Renal cortical epithelial cell (primary cell): ENCODE results near the gene HOOK1. TPM values are rescaled to one million over a fixed set of nuclear protein-coding genes. Genes with fewer than 3 reads are reported as not detected.
"Not testable (repeated sequence)": the region's sequence is repeated elsewhere in the genome, so short reads cannot be mapped to it uniquely, and the experiment has no call there.

Experiments used
- DNase-seq: peaks from one replicate; pipeline ENCODE4 v3.0.0-alpha.2; 2011; ENCODE audit warnings: low read depth
- total RNA-seq: library from RNA; depleted of rRNA; stranded (reverse); fragments of >200 nt; gene quantifications from 2 replicates; pipeline ENCODE4 v1.2.3, GENCODE V29; 2014

Gene HOOK1
- total RNA-seq, 1 donor from 2014 or later = 45.2 TPM

DNA sequence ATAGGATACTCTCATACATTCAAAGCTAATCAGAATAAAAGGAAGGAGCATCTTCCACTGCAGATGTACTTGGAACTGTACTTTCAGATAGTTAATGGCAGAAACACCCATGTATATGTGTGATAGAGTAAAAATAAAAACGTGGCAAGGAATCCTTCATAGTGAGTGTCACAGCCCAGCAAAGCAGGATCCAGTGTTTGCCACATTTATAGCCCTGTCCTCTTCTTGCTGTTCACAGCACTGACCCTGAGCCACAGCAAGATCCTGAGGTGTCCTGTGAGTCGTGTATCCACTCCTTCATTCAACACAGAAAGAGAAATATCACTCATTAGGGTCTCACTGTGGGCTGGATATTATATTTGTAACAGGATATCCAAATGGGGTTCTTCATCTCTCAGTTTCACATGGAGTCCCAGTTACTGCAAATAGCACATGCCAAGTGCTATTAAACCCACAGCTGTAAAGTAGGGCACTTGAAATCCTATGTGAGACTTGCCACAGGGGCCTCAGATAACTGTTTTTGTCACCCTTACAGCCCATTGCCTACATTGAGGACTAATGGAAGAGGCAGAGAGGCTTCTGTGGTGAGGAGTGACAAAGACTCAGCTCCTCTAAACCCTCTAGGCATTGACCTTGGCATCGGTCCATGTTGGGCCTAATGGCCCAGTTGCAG, 70.5 kb downstream of the HOOK1 start:
- no peak for DNase-seq

DNA sequence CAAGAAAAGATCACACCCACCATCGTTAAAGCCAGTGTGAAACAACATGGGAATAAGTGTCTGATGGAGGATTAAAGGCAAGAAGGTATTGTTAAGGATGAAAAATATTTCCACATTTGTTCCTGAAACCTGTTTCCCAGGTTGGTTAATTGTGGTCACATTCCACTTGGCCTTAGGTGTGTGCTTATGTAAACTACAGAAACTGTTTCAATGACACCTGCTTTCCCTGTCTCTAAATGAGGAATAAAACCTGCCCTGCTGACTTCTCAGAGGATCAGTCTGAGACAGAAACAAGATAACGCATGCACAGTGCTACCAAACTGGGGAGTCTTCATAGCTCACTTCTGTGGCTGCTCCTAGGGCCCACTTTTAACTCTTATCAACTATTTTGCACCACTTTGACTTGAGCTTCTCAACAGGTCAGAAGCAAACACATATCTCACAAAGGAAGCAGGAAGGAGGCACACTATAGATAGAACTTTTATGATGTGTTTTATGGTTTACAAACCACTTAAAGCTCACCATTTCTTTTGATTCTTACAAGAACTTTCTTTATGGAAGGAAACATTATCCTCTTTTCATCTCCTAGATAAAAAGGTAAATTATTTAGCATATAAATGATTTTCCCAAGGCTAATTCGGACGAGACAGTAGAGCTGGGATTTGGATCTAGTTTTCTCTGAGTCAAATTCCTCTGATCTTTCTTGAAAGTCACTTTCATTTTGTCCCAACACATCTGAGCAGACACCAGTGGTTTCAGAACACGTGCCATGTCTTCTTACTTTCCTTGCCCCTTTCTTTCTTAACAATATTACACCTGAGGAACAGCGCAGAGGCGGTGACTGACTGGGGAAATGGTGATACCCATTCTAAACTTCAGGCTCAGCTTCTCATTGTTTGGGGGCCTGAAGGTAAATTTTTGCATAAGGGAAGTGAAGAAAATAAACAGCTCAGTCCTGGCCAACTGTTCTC, 78.4 kb downstream of the HOOK1 start:
- peak; percentile 51 for DNase-seq

DNA sequence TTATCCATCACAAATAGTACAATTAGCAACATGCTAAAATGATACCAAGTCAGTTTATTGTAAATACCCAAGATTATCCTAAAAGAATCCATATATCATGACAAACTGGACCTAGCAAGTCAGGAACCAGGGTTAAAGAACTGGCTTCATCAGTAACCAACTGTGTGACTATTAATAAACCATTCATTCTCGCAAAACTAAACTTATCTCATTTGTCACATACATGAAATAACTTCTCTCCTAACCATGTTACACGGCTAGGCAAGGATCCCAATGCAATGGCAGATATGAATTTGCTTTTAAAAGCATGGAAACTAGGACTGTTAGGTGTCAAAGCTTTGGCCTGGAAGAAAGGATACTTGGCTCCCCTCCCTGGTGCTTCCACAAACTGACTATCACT, 82.4 kb downstream of the HOOK1 start:
- no peak for DNase-seq

- peak; percentile 57 for DNase-seq
Measured at GRCh38 chr1:59898927-59899326, 84.2 kb downstream of the HOOK1 start.

GRCh38 chr1:59900640-59901039, 85.9 kb downstream of the HOOK1 start:
- peak; percentile 16 for DNase-seq

- DNase-seq = no peak
Measured at GRCh38 chr1:59901770-59902388, 87.1 kb downstream of the HOOK1 start.

GRCh38 chr1:59903141-59903754, 88.5 kb downstream of the HOOK1 start:
- DNase-seq = peak; percentile 46

GRCh38 chr1:59906931-59907330, 92.2 kb downstream of the HOOK1 start:
- no peak for DNase-seq

- DNase-seq = no peak
Measured at GRCh38 chr1:59908084-59908483, 93.3 kb downstream of the HOOK1 start.

GRCh38 chr1:59908682-59909081, 93.9 kb downstream of the HOOK1 start:
- DNase-seq = no peak

DNA sequence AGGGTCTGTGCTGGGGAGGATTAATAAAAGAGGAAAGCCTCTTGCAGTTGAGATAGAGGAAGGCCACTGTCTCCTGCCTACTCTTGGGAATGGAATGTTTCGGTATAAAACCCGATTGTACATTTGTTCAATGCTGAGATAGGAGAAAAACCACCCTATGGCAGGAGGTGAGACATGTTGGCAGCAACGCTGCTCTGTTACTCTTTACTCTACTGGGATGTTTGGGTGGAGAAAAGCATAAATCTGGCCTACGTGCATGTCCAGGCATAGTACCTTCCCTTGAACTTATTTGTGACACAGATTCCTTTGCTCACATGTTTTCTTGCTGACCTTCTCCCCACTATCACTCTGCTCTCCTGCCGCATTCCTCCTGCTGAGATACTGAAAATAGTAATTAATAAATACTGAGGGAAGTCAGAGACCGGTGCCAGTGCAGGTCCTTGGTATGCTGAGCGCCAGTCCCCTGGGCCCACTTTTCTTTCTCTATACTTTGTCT, 100.1 kb downstream of the HOOK1 start:
- not testable (repeated sequence) for DNase-seq

GRCh38 chr1:59915516-59915915, 100.8 kb downstream of the HOOK1 start:
- DNase-seq = no peak

GRCh38 chr1:59917026-59917784, 102.5 kb downstream of the HOOK1 start:
- no peak for DNase-seq

DNA sequence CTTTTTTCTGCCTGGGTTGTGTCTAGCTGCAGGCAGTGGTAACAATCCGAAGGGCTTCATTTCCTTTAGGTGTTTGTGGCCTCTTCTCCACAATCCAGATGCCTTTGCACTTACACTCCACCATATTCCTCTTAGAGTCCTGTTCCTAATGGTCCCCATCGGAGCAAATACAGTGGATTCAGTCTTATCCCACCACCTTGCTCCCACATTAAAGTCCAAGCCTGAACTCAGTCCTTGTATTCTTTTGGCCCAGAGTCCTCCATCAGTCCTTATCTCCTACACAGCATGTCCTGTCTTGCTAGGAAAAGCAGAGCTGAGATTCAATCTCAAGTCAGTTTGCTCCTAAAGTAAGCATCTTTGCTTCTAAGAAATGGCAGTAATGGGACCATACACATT, 103.0 kb downstream of the HOOK1 start:
- no peak for DNase-seq

DNA sequence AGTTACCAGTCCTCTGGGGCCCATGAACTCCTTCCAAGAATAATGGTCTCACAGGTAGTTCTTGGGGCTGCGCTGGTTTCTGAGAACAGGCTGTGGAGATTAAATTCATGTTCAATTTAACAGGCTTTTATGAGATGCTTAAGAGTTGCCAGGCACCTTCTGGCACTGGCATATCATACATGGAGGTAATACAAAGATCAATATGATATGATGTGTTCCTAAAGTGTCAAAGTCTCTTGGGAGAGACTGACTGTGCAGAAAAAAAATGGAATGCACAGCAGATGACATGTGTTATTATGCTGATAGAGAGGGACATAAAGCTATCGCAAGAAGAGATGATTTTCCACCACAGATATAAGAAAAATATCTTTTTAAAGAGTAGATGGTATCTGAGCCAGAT, 105.0 kb downstream of the HOOK1 start:
- no peak for DNase-seq

GRCh38 chr1:59921258-59921899, 106.6 kb downstream of the HOOK1 start:
- DNase-seq = not testable (repeated sequence)

GRCh38 chr1:59924653-59925052, 109.9 kb downstream of the HOOK1 start:
- DNase-seq = no peak
